ENCODE measurements around the gene TRMT1.

GRCh38 chr19:13137290-13137794 lies 20.8 kb upstream of the TRMT1 start:
- TF ChIP-seq CTCF (conservative IDR thresholded peaks at IDR 0.05; ENCODE audit: low read length) (no peak), EZH2phosphoT487 (IDR thresholded peaks at IDR 0.05; ENCODE audit: borderline replicate concordance) (no peak)
